Heart left ventricle (tissue), 16 donors: ENCODE data around the gene AFAP1L1. TPM values are rescaled to one million over a fixed set of nuclear protein-coding genes. Genes with fewer than 3 reads are reported as not detected.

Experiments used
- ATAC-seq, 4 donors: fragments of 200-7000 bp; cut with Tn5 transposase; one replicate each; pipeline ENCODE4 v1.9.1; 2020 to 2022; ENCODE audit warnings: moderate library complexity in 4 of 4, mild to moderate bottlenecking in 3 of 4, moderate number of reproducible peaks in 1 of 4
- DNase-seq, 5 donors: peaks; one replicate each; pipeline ENCODE4 v3.0.0-alpha.2; 2020
- H3K27ac ChIP-seq, 12 donors: fragments of 200-600 bp; sonication (generic) in 4 of 12; one replicate each; pipeline versions ENCODE4 v1.5.0 to v1.8.0; 2016 to 2022; ENCODE audit warnings: mild to moderate bottlenecking in 2 of 12
- H3K27me3 ChIP-seq, 9 donors: fragments of 200-600 bp; sonication (generic) in 2 of 9; one replicate each; pipeline versions ENCODE4 v1.5.1 to v1.8.0; 2016 to 2022; ENCODE audit warnings: mild to moderate bottlenecking in 3 of 9
- H3K36me3 ChIP-seq, 9 donors: fragments of 200-600 bp; sonication (generic) in 2 of 9; one replicate each; pipeline versions ENCODE4 v1.5.0 to v1.8.0; 2018 to 2022; ENCODE audit warnings: mild to moderate bottlenecking in 2 of 9
- H3K4me1 ChIP-seq, 12 donors: fragments of 200-600 bp; sonication (generic) in 4 of 12; one replicate each; pipeline versions ENCODE4 v1.5.0 to v1.8.0; 2016 to 2022; ENCODE audit warnings: mild to moderate bottlenecking in 3 of 12
- H3K4me3 ChIP-seq, 12 donors: fragments of 200-600 bp; sonication (generic) in 4 of 12; one replicate each; pipeline versions ENCODE4 v1.5.0 to v1.8.0; 2017 to 2022; ENCODE audit warnings: mild to moderate bottlenecking in 9 of 12, moderate library complexity in 4 of 12
- H3K9me3 ChIP-seq, 12 donors: fragments of 200-600 bp; sonication (generic) in 4 of 12; one replicate each; pipeline versions ENCODE4 v1.5.0 to v1.8.0; 2016 to 2022; ENCODE audit warnings: mild to moderate bottlenecking in 1 of 12
- POLR2A ChIP-seq, 2 donors: fragments of 450-650 bp; IDR thresholded peaks; one replicate each; pipeline ENCODE4 v1.6.1; 2017; ENCODE audit warnings: antibody characterized with exemption in 2 of 2, mild to moderate bottlenecking in 2 of 2, moderate library complexity in 2 of 2
- WGBS, 4 donors: extraction: QIAGEN DNeasy Blood & Tissue Kit in 2 of 4; methylation state at CpG; one replicate each; pipeline versions ENCODE4 v1.1.5 to v1.1.7; 2013 to 2018; 5-methylcytosine and 5-hydroxymethylcytosine counted together
- intact Hi-C, 10 donors: fragments of 100-400 bp; cut with DNase I; formaldehyde crosslinking; loops; one replicate each; pipeline versions ENCODE4 v1.11.1 to v1.14.2; 2022
- polyA plus RNA-seq, 2 donors: library from polyadenylated mRNA; stranded (reverse); fragments of 200-250 nt; gene quantifications; one replicate each; pipeline ENCODE4 v1.2.3, GENCODE V29; 2013
- total RNA-seq, 9 donors: library from RNA; depleted of rRNA in 2 of 9; stranded (reverse); fragments of >200 nt in 2 of 9; fragmentation: NEBNext Ultra II Directional in 3 of 9; extraction: Animal tissue kit (Norgen Biotek cat#: 25700) in 3 of 9; gene quantifications; one replicate each; pipeline versions ENCODE4 v1.1.0 to v1.2.4, GENCODE V29; 2016 to 2023
- TF ChIP-seq, protein P1 (sequence below), 12 donors: fragments of 200-600 bp; sonication (generic) in 4 of 12; IDR thresholded peaks; one replicate each; pipeline versions ENCODE4 v1.5.0 to v1.8.0; 2018 to 2022; ENCODE audit warnings: antibody characterized with exemption in 12 of 12, mild to moderate bottlenecking in 5 of 12
- donor health status: ischemic (EF 13 %, LVEDD 7.1; RV severe dilation, severe dysfunction).
- donor health status: healthy with polysubstance abuse.
- donor health status: DM: no; HTN: yes; CAD: no.
- donor health status: DM: no; HTN: no; CAD: no.
- donor health status: ischemic (EF 25% LVEDD 6.9; RV normal size, moderate dysfunction).
- donor health status: ischemic (EF 25% LVEDD 5.7; RV mildly dilated, moderate dysfunction).
- donor health status: healthy.
- donor health status: DM: yes; HTN: yes; CAD: no.
- donor health status: ischemic (EF 35%, LVEDD 5.7; RV mildly dilated, moderate dysfunction).
- donor health status: nonischemic (EF 11% LVEDD 7.7; RV severe dilation, severe dysfunction).
- donor health status: DM: yes; HTN: yes; CAD: no.
- donor health status: PGD.
- donor health status: ischemic (EF 29% LVEDD 5.4; RV normal size, mild dysfunction).
- donor health status: nonischemic (EF 23%, LVEDD 6.1; RV moderate dilation, normal function).

Gene AFAP1L1
- total and polyA plus RNA-seq, 11 donors: 30.4 to 57.7 (median 45.0) TPM

DNA sequence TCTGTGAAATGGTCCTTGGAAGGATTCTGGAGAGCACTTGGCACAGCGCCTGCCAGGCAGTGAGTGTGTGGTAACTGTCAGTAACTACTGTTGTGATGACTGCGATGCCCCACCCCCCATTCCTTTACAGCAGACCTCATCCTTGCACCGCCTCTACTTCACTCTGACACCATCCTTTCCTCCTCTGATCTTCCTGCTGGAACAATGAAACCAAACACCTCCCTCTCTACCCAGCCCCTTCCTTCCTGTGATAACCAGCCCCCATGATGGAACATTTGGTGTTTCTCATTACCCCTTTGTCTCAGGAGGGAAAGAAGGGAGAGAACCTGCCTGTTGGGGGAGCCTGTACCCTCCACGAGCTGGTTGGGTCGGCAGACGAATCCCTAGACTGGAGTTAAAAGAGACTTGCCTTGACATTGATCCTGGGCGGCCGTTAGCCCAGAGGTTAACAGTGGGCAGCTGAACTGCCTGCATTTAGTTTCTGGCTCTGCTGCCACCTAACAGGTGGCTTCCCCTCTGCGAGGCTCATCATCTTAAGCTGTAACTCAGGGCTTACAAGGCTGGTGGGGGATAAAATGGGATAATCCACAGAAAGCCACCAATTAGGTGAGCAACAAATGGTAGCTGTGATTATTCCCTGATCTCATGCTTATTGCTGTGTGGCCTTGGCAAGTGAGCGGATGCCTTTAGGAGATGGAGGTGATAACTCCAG is 39.4 kb downstream of the AFAP1L1 start:
- intact Hi-C loops: loop anchor here in 1 of 10 donors (10.0 kb wide), 1 partner anchor 254 kb away; no protein-coding TSS in a partner anchor
- Histone ChIP-seq H3K4me3 (no peak overlapping the region), H3K9me3 (no peaks in the 10 kb centered on the region), H3K27me3 (no peaks in the 10 kb centered on the region), H3K4me1 (peaks cover 0 to 38% (median 7%) of the 10 kb centered on the region in 12 donors), H3K27ac (peak overlapping the region in 8 of 12 donors; percentile 6 to 69 (median 42)), H3K36me3 (peaks cover 0 to 100% (median 74%) of the 10 kb centered on the region in 9 donors)
- peak; percentile 7 to 51 (median 23) for ATAC-seq
- TF ChIP-seq, protein P1, sequence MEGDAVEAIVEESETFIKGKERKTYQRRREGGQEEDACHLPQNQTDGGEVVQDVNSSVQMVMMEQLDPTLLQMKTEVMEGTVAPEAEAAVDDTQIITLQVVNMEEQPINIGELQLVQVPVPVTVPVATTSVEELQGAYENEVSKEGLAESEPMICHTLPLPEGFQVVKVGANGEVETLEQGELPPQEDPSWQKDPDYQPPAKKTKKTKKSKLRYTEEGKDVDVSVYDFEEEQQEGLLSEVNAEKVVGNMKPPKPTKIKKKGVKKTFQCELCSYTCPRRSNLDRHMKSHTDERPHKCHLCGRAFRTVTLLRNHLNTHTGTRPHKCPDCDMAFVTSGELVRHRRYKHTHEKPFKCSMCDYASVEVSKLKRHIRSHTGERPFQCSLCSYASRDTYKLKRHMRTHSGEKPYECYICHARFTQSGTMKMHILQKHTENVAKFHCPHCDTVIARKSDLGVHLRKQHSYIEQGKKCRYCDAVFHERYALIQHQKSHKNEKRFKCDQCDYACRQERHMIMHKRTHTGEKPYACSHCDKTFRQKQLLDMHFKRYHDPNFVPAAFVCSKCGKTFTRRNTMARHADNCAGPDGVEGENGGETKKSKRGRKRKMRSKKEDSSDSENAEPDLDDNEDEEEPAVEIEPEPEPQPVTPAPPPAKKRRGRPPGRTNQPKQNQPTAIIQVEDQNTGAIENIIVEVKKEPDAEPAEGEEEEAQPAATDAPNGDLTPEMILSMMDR (IDR thresholded peaks at IDR 0.05): no peak
- TF ChIP-seq POLR2A (IDR thresholded peaks at IDR 0.05): no peak
- 61 to 75% (median 62%) methylated on average over 10 of the region's 10 CpGs for WGBS, 4 donors
- peak in 4 of 5 donors; percentile 40 to 68 (median 54) for DNase-seq

DNA sequence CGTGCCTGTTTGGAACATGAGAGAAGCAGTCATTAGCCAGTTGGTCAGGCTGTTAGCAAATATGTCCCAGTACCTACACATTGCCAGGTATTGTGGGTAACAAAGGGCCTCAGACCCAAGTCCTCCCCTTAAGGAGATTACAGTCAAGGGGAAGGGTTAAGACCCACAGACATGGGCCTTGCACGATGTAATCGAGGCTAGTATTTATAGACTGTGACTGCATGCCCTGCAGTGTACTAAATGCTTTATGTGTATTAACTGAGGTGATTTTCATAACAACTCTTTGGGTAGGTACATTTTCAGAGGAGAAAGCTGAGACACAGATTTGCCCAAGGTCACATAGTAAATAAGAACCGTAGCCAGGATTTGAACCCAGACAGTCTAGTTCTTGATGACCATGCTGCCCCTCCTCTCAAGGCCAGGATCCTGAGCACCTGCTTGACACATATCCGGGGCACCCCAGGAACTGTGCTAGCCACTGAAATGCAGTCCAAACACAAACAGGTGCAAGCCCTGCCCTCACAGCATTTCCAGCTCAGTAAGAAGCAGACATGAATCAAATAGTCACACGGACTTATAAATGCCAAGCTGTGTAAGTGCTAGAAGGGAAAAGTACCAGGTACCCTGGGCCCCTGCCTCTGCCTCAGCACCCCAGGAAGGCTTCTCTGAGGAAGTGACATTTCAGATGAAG is 41.6 kb downstream of the AFAP1L1 start:
- ATAC-seq: peak in 2 of 4 donors; percentile 23 to 48
- no peak for DNase-seq
- H3K27ac ChIP-seq: peak overlapping the region in 7 of 12 donors; percentile 6 to 37 (median 24)
- 50 to 69% (median 66%) methylated on average over 6 of the region's 6 CpGs for WGBS, 4 donors
- no peaks in the 10 kb centered on the region for H3K27me3 ChIP-seq
- no peaks in the 10 kb centered on the region for H3K9me3 ChIP-seq
- H3K4me1 ChIP-seq: peaks cover 0 to 40% (median 7%) of the 10 kb centered on the region in 12 donors
- no peak for TF ChIP-seq POLR2A (IDR thresholded peaks at IDR 0.05)
- TF ChIP-seq, protein P1 (IDR thresholded peaks at IDR 0.05): no peak
- intact Hi-C loops: loop anchor here in 1 of 10 donors (10.0 kb wide), 1 partner anchor 252 kb away; no protein-coding TSS in a partner anchor
- peaks cover 0 to 99% (median 58%) of the 10 kb centered on the region in 9 donors for H3K36me3 ChIP-seq
- H3K4me3 ChIP-seq: no peak overlapping the region

DNA sequence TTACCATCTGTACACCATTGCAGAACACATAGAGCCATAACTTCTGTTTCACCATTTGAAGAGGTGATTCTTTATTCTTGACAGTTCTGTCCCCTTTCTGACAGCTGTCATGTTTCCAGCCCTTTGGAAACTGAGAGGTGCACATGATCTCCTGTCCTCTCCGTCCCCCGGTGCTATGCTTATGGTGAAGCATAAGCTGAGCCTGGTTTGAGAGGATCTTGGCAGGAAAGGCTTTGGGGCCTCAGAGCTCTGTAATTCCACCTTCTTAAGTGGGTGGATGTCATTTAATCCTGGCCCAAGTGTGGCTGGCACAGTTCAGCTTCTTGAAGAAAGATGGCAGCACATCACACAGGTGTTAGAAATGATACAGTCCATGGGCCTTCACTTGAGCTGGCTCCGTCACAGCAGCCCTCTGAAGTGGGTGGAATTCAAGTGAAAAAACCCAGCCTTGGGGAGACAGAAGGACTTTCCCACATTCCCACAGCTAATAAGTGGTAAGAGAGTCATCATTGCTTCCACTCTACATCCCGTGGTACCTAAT is 43.0 kb downstream of the AFAP1L1 start:
- Histone ChIP-seq H3K27ac (no peak overlapping the region), H3K4me1 (peaks cover 0 to 45% (median 8%) of the 10 kb centered on the region in 12 donors), H3K9me3 (no peaks in the 10 kb centered on the region), H3K36me3 (peaks cover 0 to 99% (median 51%) of the 10 kb centered on the region in 9 donors), H3K4me3 (no peak overlapping the region), H3K27me3 (no peaks in the 10 kb centered on the region)
- 61 to 82% (median 77%) methylated on average over 4 of the region's 4 CpGs for WGBS, 4 donors
- intact Hi-C loops: loop anchor here in 7 of 10 donors (5.0 to 10.0 kb wide), 5 partner anchors 42 to 250 kb away; partner anchors contain the start of gene AFAP1L1 (in 1 of the 7)
- DNase-seq (no peak), ATAC-seq (no peak)
- no peak for TF ChIP-seq POLR2A (IDR thresholded peaks at IDR 0.05)
- TF ChIP-seq, protein P1 (IDR thresholded peaks at IDR 0.05): peak in 2 of 12 donors; percentile 5 to 16
